CD4-positive, alpha-beta T cell (primary cell): ENCODE data around the gene TRAF3IP3. TPM values are rescaled to one million over a fixed set of nuclear protein-coding genes. Genes with fewer than 3 reads are reported as not detected.

ENCODE experiments used
- ATAC-seq: fragments of 200-7000 bp; cut with Tn5 transposase; one replicate; pipeline ENCODE4 v1.10.0; 2022; ENCODE audit warnings: mild to moderate bottlenecking; ENCODE audit not compliant: poor library complexity
- CTCF ChIA-PET: fragments of 350-600 bp; sonication (Branson Sonifier 250); formaldehyde crosslinking; loops from one replicate; lab custom pipeline; 2021; ENCODE audit warnings: antibody characterized with exemption, inconsistent platforms; lab: Charles Lee
- POLR2A ChIA-PET: fragments of 350-600 bp; sonication (Branson Sonifier 250); formaldehyde crosslinking; loops from one replicate; lab custom pipeline; 2021; ENCODE audit warnings: antibody characterized with exemption, inconsistent platforms; lab: Charles Lee
- DNase-seq, 14 experiments: peaks; one replicate each; pipeline ENCODE4 v3.0.0-alpha.2; 2013 to 2020; ENCODE audit warnings: mixed read lengths in 2 of 14
- H3K27ac ChIP-seq, 2 donors: one replicate each; pipeline versions ENCODE4 v1.5.1 to v1.7.0; 2013; ENCODE audit warnings: low read length in 2 of 2, low read depth in 1 of 2, mild to moderate bottlenecking in 1 of 2
- H3K27me3 ChIP-seq, 2 experiments: 1 replicate in 1 of 2; 2 replicates in 1 of 2; pipeline versions ENCODE4 v1.6.1 to v1.7.0; 2013; ENCODE audit warnings: low read length in 2 of 2, control low read depth in 1 of 2, mild to moderate bottlenecking in 1 of 2, moderate library complexity in 1 of 2; ENCODE audit not compliant: insufficient read depth in 2 of 2, control insufficient read depth in 1 of 2
- H3K36me3 ChIP-seq: one replicate; pipeline ENCODE4 v1.6.1; 2013; ENCODE audit warnings: low read length, control low read depth; ENCODE audit not compliant: insufficient read depth
- H3K4me1 ChIP-seq: one replicate; pipeline ENCODE4 v1.6.1; 2013; ENCODE audit warnings: low read length, control low read depth; ENCODE audit not compliant: insufficient read depth
- H3K4me3 ChIP-seq: one replicate; pipeline ENCODE4 v1.5.1; 2013; ENCODE audit warnings: mild to moderate bottlenecking, low read length, moderate library complexity
- H3K9me3 ChIP-seq, 2 experiments: 1 replicate in 1 of 2; 2 replicates in 1 of 2; pipeline versions ENCODE4 v1.6.1 to v1.7.0; 2013; ENCODE audit warnings: low read length in 2 of 2, mild to moderate bottlenecking in 2 of 2, control low read depth in 1 of 2, moderate library complexity in 1 of 2; ENCODE audit not compliant: control insufficient read depth in 1 of 2, insufficient read depth in 1 of 2
- H3K27ac Mint-ChIP-seq: one replicate; pipeline ENCODE4 v1.8.0; 2020; ENCODE audit warnings: mixed read lengths
- H3K27me3 Mint-ChIP-seq: one replicate; pipeline ENCODE4 v1.8.0; 2021; ENCODE audit warnings: mixed read lengths
- H3K36me3 Mint-ChIP-seq: one replicate; pipeline ENCODE4 v1.8.0; 2021; ENCODE audit warnings: low read depth, mixed read lengths
- H3K4me1 Mint-ChIP-seq: one replicate; pipeline ENCODE4 v1.8.0; 2021; ENCODE audit warnings: low read depth, mixed read lengths
- H3K4me3 Mint-ChIP-seq: one replicate; pipeline ENCODE4 v1.8.0; 2020; ENCODE audit warnings: mild to moderate bottlenecking, mixed read lengths
- H3K9me3 Mint-ChIP-seq: one replicate; pipeline ENCODE4 v1.8.0; 2020; ENCODE audit warnings: mixed read lengths
- CTCF ChIP-seq: fragments of 200-600 bp; IDR thresholded peaks from one replicate; pipeline ENCODE4 v1.8.0; 2022; ENCODE audit warnings: antibody characterized with exemption, mild to moderate bottlenecking
- intact Hi-C, 2 experiments: fragments of 100-400 bp; cut with DNase I in 1 of 2; cut with micrococcal nuclease in 1 of 2; formaldehyde crosslinking; loops; one replicate each; pipeline versions ENCODE4 v1.15.1 to v1.9.0; 2023 to 2025; cut with DNase I, micrococcal nuclease
- total RNA-seq, 174 experiments: library from RNA in 2 of 174; stranded (reverse) in 2 of 174; gene quantifications; one replicate each; pipeline ENCODE4 v1.2.3 and lab custom pipeline; 2021 to 2026

TRAF3IP3 gene
- total RNA-seq, 2 experiments from 2014 or later: 279 to 290 TPM

DNA sequence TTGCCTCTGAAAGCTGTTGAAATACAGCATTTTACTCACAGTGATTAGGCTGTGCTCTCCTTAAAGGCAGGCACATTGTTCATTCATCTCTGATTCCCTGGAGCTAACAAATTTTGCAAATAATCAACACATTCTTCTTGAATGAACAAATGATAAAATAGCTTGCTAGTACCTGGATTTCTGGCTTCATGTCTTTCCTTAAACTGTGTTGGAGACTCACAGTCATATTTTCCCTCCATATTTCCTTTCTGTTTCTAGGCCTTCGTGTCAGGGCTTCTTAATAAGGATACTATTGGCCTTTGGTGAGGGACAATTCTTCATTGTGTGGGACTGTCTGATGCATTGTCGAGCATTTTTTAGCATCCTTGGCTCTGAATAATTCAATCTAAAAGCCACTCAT, 41.5 kb upstream of the TRAF3IP3 start:
- Mint-ChIP-seq H3K4me3 (no peak overlapping the region), H3K36me3 (no peaks in the 10 kb centered on the region), H3K27me3 (no peaks in the 10 kb centered on the region), H3K27ac (no peak overlapping the region), H3K4me1 (peaks cover 33% of the 10 kb centered on the region), H3K9me3 (peaks cover under 1% of the 10 kb centered on the region)
- no peak for ATAC-seq
- Histone ChIP-seq H3K4me3 (no peak overlapping the region), H3K27ac (no peak overlapping the region), H3K27me3 (no peaks in the 10 kb centered on the region), H3K9me3 (no peaks in the 10 kb centered on the region), H3K36me3 (no peaks in the 10 kb centered on the region), H3K4me1 (no peaks in the 10 kb centered on the region)
- ChIA-PET CTCF (no interaction called here), POLR2A (no interaction called here)
- no peak for TF ChIP-seq CTCF
- no peak for DNase-seq
- intact Hi-C loops: no loop called here

DNA sequence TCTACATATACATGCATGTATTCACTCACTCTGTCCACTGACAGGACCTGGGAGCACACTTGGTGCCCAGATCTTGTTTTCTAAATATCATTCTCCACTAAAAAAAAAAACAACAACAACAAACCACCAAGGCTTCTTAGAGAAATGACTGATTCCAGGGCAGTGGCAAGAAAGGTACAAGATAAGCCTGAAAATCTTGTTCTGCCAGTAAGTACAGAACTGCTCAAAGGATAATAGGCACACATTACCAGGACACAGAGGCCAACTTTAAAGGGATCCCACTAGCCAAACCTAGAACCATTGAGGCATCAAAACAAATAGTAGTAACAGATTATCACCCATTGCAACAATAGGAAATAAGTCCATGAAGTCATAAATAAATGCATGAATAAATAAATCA, 40.5 kb upstream of the TRAF3IP3 start:
- ChIA-PET POLR2A (no interaction called here), CTCF (no interaction called here)
- ATAC-seq: no peak
- Histone ChIP-seq H3K27me3 (no peaks in the 10 kb centered on the region), H3K4me1 (no peaks in the 10 kb centered on the region), H3K27ac (no peak overlapping the region), H3K4me3 (no peak overlapping the region), H3K36me3 (no peaks in the 10 kb centered on the region), H3K9me3 (no peaks in the 10 kb centered on the region)
- Mint-ChIP-seq H3K27me3 (no peaks in the 10 kb centered on the region), H3K4me3 (no peak overlapping the region), H3K4me1 (peaks cover 23% of the 10 kb centered on the region), H3K9me3 (peaks cover 2% of the 10 kb centered on the region), H3K27ac (no peak overlapping the region), H3K36me3 (no peaks in the 10 kb centered on the region)
- intact Hi-C loops: no loop called here
- no peak for DNase-seq
- no peak for TF ChIP-seq CTCF

GRCh38 chr1:209717818-209718217, 38.0 kb upstream of the TRAF3IP3 start:
- TF ChIP-seq CTCF: no peak
- Histone ChIP-seq H3K4me3 (no peak overlapping the region), H3K36me3 (no peaks in the 10 kb centered on the region), H3K27ac (no peak overlapping the region), H3K27me3 (no peaks in the 10 kb centered on the region), H3K4me1 (no peaks in the 10 kb centered on the region), H3K9me3 (no peaks in the 10 kb centered on the region)
- Mint-ChIP-seq H3K4me3 (no peak overlapping the region), H3K9me3 (peaks cover 2% of the 10 kb centered on the region), H3K27me3 (no peaks in the 10 kb centered on the region), H3K27ac (no peak overlapping the region), H3K36me3 (no peaks in the 10 kb centered on the region), H3K4me1 (peaks cover 25% of the 10 kb centered on the region)
- intact Hi-C loops: no loop called here
- CTCF ChIA-PET: no interaction called here
- DNase-seq: no peak
- no peak for ATAC-seq
- POLR2A ChIA-PET: no interaction called here
